ENCODE measurements around the gene OR6Y1. TPM values are rescaled to one million over a fixed set of nuclear protein-coding genes. Genes with fewer than 3 reads are reported as not detected.

OR6Y1 gene, protein sequence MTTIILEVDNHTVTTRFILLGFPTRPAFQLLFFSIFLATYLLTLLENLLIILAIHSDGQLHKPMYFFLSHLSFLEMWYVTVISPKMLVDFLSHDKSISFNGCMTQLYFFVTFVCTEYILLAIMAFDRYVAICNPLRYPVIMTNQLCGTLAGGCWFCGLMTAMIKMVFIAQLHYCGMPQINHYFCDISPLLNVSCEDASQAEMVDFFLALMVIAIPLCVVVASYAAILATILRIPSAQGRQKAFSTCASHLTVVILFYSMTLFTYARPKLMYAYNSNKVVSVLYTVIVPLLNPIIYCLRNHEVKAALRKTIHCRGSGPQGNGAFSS
- polyA plus RNA-seq (2012; rRNA removed): not detected in 2 replicates
- not detected in 2 replicates for polyA plus RNA-seq (2012; cell fraction: cytosol; rRNA removed)
- not detected in 2 replicates for polyA plus RNA-seq (2012; cell fraction: nucleus; rRNA removed)

DNA sequence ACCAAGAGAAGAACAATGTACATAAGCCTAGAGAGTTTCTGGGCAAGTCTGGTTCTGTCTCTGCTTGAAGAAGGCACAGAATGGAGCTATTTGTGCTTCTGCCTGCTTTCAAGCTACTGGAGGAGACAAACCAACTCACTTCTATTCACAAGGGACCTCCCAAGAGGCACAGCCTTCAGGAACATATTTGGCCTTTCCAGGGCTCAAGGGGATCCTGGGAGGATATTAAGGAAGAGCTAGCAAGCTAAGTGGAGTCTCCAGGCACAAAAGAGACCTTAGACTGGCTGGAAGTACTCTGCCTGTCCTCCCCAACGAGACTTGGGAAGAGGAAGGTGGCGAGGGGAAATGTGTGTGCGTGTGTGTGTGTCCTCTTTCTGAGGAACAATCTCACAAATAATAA is at the start of gene OR6Y1:
OR6Y1 (minus strand) TSS at position 54 of the 400 bp plus-strand sequence. CDS start 6,300 bp downstream, outside the sequence.
- H3F3A ChIP-seq (replicated peaks; ENCODE audit: insufficient read depth): no peaks in the 10 kb centered on the region
- no peaks in the 10 kb centered on the region for H4K20me1 ChIP-seq (ENCODE audit: insufficient read depth)
- CTCF ChIA-PET: no interaction called here
- no peaks in the 10 kb centered on the region for H3K27me3 ChIP-seq (ENCODE audit: insufficient read depth)
- no peak within 1 kb of the TSS; a peak in 1 of 4 replicates for H3K4me3 ChIP-seq (ENCODE audit: low read depth in 2 of 2, low read length in 1 of 2)
- H3K79me2 ChIP-seq (ENCODE audit: insufficient read depth): no peaks in the 10 kb centered on the region
- POLR2A ChIA-PET: no interaction called here
- H3K9me2 ChIP-seq: no peaks in the 10 kb centered on the region; the same call in 1 of the 2 replicates
- no peak within 1 kb of the TSS for H3K27ac ChIP-seq (ENCODE audit: low read depth in 2 of 2, low read length in 1 of 2)
- 0% methylated on average over 3 of the region's 3 CpGs for WGBS (ENCODE audit: low lambda C conversion rate)
- DNase-seq: no peak
- H3K9ac ChIP-seq: no peak within 1 kb of the TSS
- H3K36me3 ChIP-seq (replicated peaks in 1 of 2; ENCODE audit: control insufficient read depth in 1 of 2, insufficient read depth in 2 of 2, low read length in 1 of 2): no peaks in the 10 kb centered on the region
- no peak within 1 kb of the TSS for H3K4me2 ChIP-seq
- H3K9me3 ChIP-seq: no peaks in the 10 kb centered on the region
- H3K4me1 ChIP-seq (ENCODE audit: control insufficient read depth in 1 of 2, insufficient read depth in 2 of 2, low read depth in 1 of 2, low read length in 1 of 2): no peaks in the 10 kb centered on the region; a peak in 1 of 4 replicates
- TF ChIP-seq, protein P1, sequence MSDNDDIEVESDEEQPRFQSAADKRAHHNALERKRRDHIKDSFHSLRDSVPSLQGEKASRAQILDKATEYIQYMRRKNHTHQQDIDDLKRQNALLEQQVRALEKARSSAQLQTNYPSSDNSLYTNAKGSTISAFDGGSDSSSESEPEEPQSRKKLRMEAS (IDR thresholded peaks at IDR 0.05; ENCODE audit: low read depth): no peak
- no peak for TF ChIP-seq RFX5 (IDR thresholded peaks at IDR 0.05; ENCODE audit: low read length)
- no peak for TF ChIP-seq FOSL2 (IDR thresholded peaks at IDR 0.05; ENCODE audit: borderline replicate concordance, low read depth)
- TF ChIP-seq, protein P2, sequence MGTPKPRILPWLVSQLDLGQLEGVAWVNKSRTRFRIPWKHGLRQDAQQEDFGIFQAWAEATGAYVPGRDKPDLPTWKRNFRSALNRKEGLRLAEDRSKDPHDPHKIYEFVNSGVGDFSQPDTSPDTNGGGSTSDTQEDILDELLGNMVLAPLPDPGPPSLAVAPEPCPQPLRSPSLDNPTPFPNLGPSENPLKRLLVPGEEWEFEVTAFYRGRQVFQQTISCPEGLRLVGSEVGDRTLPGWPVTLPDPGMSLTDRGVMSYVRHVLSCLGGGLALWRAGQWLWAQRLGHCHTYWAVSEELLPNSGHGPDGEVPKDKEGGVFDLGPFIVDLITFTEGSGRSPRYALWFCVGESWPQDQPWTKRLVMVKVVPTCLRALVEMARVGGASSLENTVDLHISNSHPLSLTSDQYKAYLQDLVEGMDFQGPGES (IDR thresholded peaks at IDR 0.05; ENCODE audit: low read depth, low read length): no peak
- TF ChIP-seq POLR2AphosphoS5 (IDR thresholded peaks at IDR 0.05; ENCODE audit: low read depth, low read length): no peak
- TF ChIP-seq, protein P3, sequence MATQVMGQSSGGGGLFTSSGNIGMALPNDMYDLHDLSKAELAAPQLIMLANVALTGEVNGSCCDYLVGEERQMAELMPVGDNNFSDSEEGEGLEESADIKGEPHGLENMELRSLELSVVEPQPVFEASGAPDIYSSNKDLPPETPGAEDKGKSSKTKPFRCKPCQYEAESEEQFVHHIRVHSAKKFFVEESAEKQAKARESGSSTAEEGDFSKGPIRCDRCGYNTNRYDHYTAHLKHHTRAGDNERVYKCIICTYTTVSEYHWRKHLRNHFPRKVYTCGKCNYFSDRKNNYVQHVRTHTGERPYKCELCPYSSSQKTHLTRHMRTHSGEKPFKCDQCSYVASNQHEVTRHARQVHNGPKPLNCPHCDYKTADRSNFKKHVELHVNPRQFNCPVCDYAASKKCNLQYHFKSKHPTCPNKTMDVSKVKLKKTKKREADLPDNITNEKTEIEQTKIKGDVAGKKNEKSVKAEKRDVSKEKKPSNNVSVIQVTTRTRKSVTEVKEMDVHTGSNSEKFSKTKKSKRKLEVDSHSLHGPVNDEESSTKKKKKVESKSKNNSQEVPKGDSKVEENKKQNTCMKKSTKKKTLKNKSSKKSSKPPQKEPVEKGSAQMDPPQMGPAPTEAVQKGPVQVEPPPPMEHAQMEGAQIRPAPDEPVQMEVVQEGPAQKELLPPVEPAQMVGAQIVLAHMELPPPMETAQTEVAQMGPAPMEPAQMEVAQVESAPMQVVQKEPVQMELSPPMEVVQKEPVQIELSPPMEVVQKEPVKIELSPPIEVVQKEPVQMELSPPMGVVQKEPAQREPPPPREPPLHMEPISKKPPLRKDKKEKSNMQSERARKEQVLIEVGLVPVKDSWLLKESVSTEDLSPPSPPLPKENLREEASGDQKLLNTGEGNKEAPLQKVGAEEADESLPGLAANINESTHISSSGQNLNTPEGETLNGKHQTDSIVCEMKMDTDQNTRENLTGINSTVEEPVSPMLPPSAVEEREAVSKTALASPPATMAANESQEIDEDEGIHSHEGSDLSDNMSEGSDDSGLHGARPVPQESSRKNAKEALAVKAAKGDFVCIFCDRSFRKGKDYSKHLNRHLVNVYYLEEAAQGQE (IDR thresholded peaks at IDR 0.05; ENCODE audit: low read depth, low read length): no peak
- TF ChIP-seq CHD2 (IDR thresholded peaks at IDR 0.05; ENCODE audit: low read length, partially characterized antibody): no peak
- TF ChIP-seq RCOR1 (IDR thresholded peaks at IDR 0.05; ENCODE audit: low read length): no peak
- TF ChIP-seq, protein P4, sequence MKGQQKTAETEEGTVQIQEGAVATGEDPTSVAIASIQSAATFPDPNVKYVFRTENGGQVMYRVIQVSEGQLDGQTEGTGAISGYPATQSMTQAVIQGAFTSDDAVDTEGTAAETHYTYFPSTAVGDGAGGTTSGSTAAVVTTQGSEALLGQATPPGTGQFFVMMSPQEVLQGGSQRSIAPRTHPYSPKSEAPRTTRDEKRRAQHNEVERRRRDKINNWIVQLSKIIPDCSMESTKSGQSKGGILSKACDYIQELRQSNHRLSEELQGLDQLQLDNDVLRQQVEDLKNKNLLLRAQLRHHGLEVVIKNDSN (IDR thresholded peaks at IDR 0.05; ENCODE audit: borderline replicate concordance, low read depth): no peak
- TF ChIP-seq, protein P5, sequence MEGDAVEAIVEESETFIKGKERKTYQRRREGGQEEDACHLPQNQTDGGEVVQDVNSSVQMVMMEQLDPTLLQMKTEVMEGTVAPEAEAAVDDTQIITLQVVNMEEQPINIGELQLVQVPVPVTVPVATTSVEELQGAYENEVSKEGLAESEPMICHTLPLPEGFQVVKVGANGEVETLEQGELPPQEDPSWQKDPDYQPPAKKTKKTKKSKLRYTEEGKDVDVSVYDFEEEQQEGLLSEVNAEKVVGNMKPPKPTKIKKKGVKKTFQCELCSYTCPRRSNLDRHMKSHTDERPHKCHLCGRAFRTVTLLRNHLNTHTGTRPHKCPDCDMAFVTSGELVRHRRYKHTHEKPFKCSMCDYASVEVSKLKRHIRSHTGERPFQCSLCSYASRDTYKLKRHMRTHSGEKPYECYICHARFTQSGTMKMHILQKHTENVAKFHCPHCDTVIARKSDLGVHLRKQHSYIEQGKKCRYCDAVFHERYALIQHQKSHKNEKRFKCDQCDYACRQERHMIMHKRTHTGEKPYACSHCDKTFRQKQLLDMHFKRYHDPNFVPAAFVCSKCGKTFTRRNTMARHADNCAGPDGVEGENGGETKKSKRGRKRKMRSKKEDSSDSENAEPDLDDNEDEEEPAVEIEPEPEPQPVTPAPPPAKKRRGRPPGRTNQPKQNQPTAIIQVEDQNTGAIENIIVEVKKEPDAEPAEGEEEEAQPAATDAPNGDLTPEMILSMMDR (IDR thresholded peaks at IDR 0.05): no peak
- no peak for TF ChIP-seq TCF12 (IDR thresholded peaks at IDR 0.05)
- TF ChIP-seq EP300 (IDR thresholded peaks at IDR 0.05; ENCODE audit: borderline replicate concordance in 1 of 2, low read depth in 1 of 2, low read length in 1 of 2): no peak
- TF ChIP-seq, protein P6, sequence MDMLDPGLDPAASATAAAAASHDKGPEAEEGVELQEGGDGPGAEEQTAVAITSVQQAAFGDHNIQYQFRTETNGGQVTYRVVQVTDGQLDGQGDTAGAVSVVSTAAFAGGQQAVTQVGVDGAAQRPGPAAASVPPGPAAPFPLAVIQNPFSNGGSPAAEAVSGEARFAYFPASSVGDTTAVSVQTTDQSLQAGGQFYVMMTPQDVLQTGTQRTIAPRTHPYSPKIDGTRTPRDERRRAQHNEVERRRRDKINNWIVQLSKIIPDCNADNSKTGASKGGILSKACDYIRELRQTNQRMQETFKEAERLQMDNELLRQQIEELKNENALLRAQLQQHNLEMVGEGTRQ (IDR thresholded peaks at IDR 0.05; ENCODE audit: borderline replicate concordance, low read depth, low read length): no peak
- H2AFZ ChIP-seq (ENCODE audit: low read depth): no peak within 1 kb of the TSS
